A673 (cell line): ENCODE data around the gene PRKG1.

Source experiments
- CTCF ChIP-seq: fragments of 300-800, 200-600 bp; sonication (generic); conservative IDR thresholded peaks from 2 replicates; pipeline ENCODE4 v1.5.1; 2017; ENCODE audit warnings: low read depth, mild to moderate bottlenecking, antibody characterized with exemption, low read length, moderate library complexity, mixed read lengths
- EZH2 ChIP-seq: fragments of 200-600 bp; sonication (generic); IDR thresholded peaks from 2 replicates; pipeline ENCODE4 v1.6.1; 2017; ENCODE audit warnings: borderline replicate concordance, low read depth, mild to moderate bottlenecking, mixed read lengths, antibody characterized with exemption, low read length; ENCODE audit not compliant: poor library complexity, severe bottlenecking

GRCh38 chr10:51048792-51049191, 25.5 kb upstream of the PRKG1 start:
- TF ChIP-seq CTCF = no peak
- no peak for TF ChIP-seq EZH2
